B cell (primary cell): ENCODE results near the gene SMCO1. TPM values are rescaled to one million over a fixed set of nuclear protein-coding genes. Genes with fewer than 3 reads are reported as not detected.

Source experiments
- ATAC-seq: fragments of 200-7000 bp; cut with Tn5 transposase; one replicate; pipeline ENCODE4 v1.10.0; 2021; ENCODE audit warnings: low read depth, mild to moderate bottlenecking, moderate number of reproducible peaks, moderate library complexity
- CTCF ChIA-PET: fragments of 350-600 bp; sonication (Branson Sonifier 250); formaldehyde crosslinking; loops from one replicate; lab custom pipeline; 2021; ENCODE audit warnings: antibody characterized with exemption, inconsistent platforms; lab: Charles Lee
- POLR2A ChIA-PET: fragments of 350-600 bp; sonication (Branson Sonifier 250); formaldehyde crosslinking; loops from one replicate; lab custom pipeline; 2021; ENCODE audit warnings: antibody characterized with exemption; lab: Charles Lee
- DNase-seq: peaks from one replicate; pipeline ENCODE4 v3.0.0; 2013
- H2AFZ ChIP-seq: 2 replicates; pipeline ENCODE4 v1.6.1; 2012; ENCODE audit warnings: mild to moderate bottlenecking, low read depth, low read length; ENCODE audit not compliant: insufficient read depth, poor library complexity, severe bottlenecking
- H3K27ac ChIP-seq, 2 donors: 1 replicate in 1 of 2; 2 replicates in 1 of 2; pipeline ENCODE4 v1.5.1; 2012 to 2013; ENCODE audit warnings: low read length in 2 of 2, mild to moderate bottlenecking in 2 of 2, moderate library complexity in 1 of 2
- H3K27me3 ChIP-seq, 4 experiments: fragments of 200-600 bp in 1 of 4; sonication (generic) in 1 of 4; replicated peaks in 1 of 4; 1 replicate in 2 of 4; 2 replicates in 2 of 4; pipeline versions ENCODE4 v1.6.1 to v1.7.0; 2013 to 2016; ENCODE audit warnings: low read length in 3 of 4, mild to moderate bottlenecking in 2 of 4, mixed read lengths in 1 of 4, moderate library complexity in 1 of 4; ENCODE audit not compliant: insufficient read depth in 4 of 4, control insufficient read depth in 3 of 4; ENCODE audit errors: control extremely low read depth in 1 of 4
- H3K36me3 ChIP-seq, 2 experiments: replicated peaks in 1 of 2; 1 replicate in 1 of 2; 2 replicates in 1 of 2; pipeline versions ENCODE4 v1.6.1 to v1.7.1; 2013; ENCODE audit warnings: low read length in 1 of 2; ENCODE audit not compliant: insufficient read depth in 2 of 2, control insufficient read depth in 1 of 2; ENCODE audit errors: control extremely low read depth in 1 of 2, extremely low read depth in 1 of 2
- H3K4me1 ChIP-seq, 2 donors: fragments of 200-600 bp in 1 of 2; sonication (generic) in 1 of 2; 1 replicate in 1 of 2; 2 replicates in 1 of 2; pipeline versions ENCODE4 v1.5.1 to v1.6.1; 2013 to 2017; ENCODE audit warnings: low read length in 2 of 2; ENCODE audit not compliant: control insufficient read depth in 2 of 2, insufficient read depth in 2 of 2
- H3K4me2 ChIP-seq: replicated peaks from 2 replicates; pipeline ENCODE3; 2012; ENCODE audit warnings: mild to moderate bottlenecking, low read depth, low read length; ENCODE audit not compliant: poor library complexity, severe bottlenecking
- H3K4me3 ChIP-seq, 5 experiments: fragments of 200-600 bp in 1 of 5; sonication (generic) in 1 of 5; 1 replicate in 3 of 5; 2 replicates in 2 of 5; pipeline versions ENCODE4 v1.5.1 to v1.7.0; 2011 to 2016; ENCODE audit warnings: low read length in 4 of 5, mild to moderate bottlenecking in 4 of 5, low read depth in 2 of 5, control low read depth in 1 of 5, moderate library complexity in 1 of 5; ENCODE audit not compliant: insufficient read depth in 1 of 5; ENCODE audit errors: control extremely low read depth in 1 of 5, extremely low read depth in 1 of 5
- H3K79me2 ChIP-seq: fragments of 200-600 bp; sonication (generic); one replicate; pipeline ENCODE4 v1.6.0; 2016; ENCODE audit warnings: low read length; ENCODE audit not compliant: control insufficient read depth, insufficient read depth
- H3K9ac ChIP-seq: fragments of 200-600 bp; sonication (generic); 2 replicates; pipeline ENCODE4 v1.6.1; 2017; ENCODE audit warnings: mild to moderate bottlenecking, low read length, moderate library complexity
- H3K9me3 ChIP-seq, 3 donors: one replicate each; pipeline versions ENCODE4 v1.6.1 to v1.7.1; 2013; ENCODE audit warnings: low read length in 2 of 3; ENCODE audit not compliant: control insufficient read depth in 2 of 3, insufficient read depth in 1 of 3; ENCODE audit errors: control extremely low read depth in 1 of 3
- H4K20me1 ChIP-seq: 2 replicates; pipeline ENCODE4 v1.6.0; 2012; ENCODE audit warnings: mild to moderate bottlenecking, low read length; ENCODE audit not compliant: insufficient read depth, control insufficient read depth, poor library complexity, severe bottlenecking
- H3K27ac Mint-ChIP-seq: one replicate; pipeline ENCODE4 v1.8.0; 2021; ENCODE audit warnings: mixed read lengths
- H3K27me3 Mint-ChIP-seq: one replicate; pipeline ENCODE4 v1.8.0; 2021; ENCODE audit warnings: mixed read lengths
- H3K4me1 Mint-ChIP-seq: one replicate; pipeline ENCODE4 v1.8.0; 2021; ENCODE audit warnings: mixed read lengths
- H3K4me3 Mint-ChIP-seq: one replicate; pipeline ENCODE4 v1.8.0; 2021; ENCODE audit warnings: mixed read lengths
- H3K9me3 Mint-ChIP-seq: one replicate; pipeline ENCODE4 v1.8.0; 2022; ENCODE audit warnings: mixed read lengths; ENCODE audit not compliant: insufficient read depth
- EZH2 ChIP-seq: IDR thresholded peaks from 2 replicates; pipeline ENCODE4 v1.6.1; 2012; ENCODE audit warnings: borderline replicate concordance, low read depth, mild to moderate bottlenecking, moderate library complexity, low read length; ENCODE audit not compliant: insufficient read depth, poor library complexity, severe bottlenecking
- WGBS: methylation state at CpG from one replicate; pipeline ENCODE4 v1.1.5; 2013; ENCODE audit warnings: missing lambda C conversion rate; ENCODE audit not compliant: insufficient coverage; 5-methylcytosine and 5-hydroxymethylcytosine counted together
- intact Hi-C: fragments of 100-400 bp; cut with micrococcal nuclease; formaldehyde crosslinking; loops from one replicate; pipeline ENCODE4 v1.10.0; 2022
- polyA minus RNA-seq: library from RNA; depleted of rRNA, polyadenylated mRNA; stranded (reverse); fragments of >200 nt; gene quantifications from 2 replicates; pipeline ENCODE4 v1.2.3, GENCODE V29; 2012
- polyA plus RNA-seq: library from polyadenylated mRNA; depleted of rRNA; stranded (reverse); fragments of >200 nt; gene quantifications from 2 replicates; pipeline ENCODE4 v1.2.3, GENCODE V29; 2012
- total RNA-seq, 2 donors: library from RNA; stranded (reverse); fragments of 120-200 nt in 1 of 2; gene quantifications; 1 replicate in 1 of 2; 2 replicates in 1 of 2; pipeline versions ENCODE4 v1.2.3 to v1.2.4, GENCODE V29; 2013 to 2022
- TF ChIP-seq, protein P1 (sequence below): fragments of 200-600 bp; IDR thresholded peaks from one replicate; pipeline ENCODE4 v1.8.0; 2022; ENCODE audit warnings: antibody characterized with exemption, mild to moderate bottlenecking

Gene SMCO1, protein sequence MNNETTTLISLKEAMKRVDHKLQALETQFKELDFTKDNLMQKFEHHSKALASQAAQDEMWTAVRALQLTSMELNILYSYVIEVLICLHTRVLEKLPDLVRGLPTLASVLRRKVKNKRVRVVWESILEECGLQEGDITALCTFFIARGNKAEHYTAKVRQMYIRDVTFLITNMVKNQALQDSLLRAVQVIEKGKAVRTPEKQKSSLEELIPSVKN
- not detected in 2 replicates for total RNA-seq
- total RNA-seq (2013), result 0.09 TPM
- polyA plus RNA-seq, result not detected in 2 replicates
- not detected in 2 replicates for polyA minus RNA-seq

DNA sequence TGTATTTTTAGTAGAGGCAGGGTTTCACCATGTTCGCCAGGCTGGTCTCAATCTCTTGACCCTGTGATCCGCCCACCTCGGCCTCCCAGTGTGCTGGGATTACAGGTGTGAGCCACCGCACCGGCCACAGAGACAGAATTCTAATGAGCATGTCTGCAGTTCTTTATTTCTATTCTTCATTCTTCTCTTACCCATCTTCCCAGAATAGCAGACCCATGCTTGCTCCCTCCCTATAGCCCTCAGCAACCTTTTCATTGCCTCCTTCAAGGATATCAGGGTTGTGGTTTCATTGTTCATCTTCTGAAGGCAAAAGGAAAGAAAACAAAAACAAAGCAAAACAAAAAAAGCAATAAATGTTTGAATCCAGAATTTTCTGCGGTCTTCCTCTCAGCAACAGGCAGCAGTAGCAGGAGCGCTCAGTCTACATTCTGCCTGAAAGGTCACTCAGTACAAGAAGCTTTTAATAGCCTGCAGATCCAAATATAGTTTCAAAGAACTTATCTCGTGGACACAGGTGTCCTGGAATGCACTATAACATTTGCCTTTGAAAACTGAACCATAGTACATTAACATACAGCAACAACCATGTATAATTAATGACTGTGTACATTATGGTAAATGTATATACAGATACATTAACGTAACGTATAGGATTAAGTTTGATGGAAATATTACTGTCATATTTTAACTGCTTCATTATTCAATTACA, at the start of gene SMCO1:
SMCO1 (minus strand) TSS at position 434 of the 709 bp plus-strand sequence; CDS start at position 297, 137 bp downstream.
- H4K20me1 ChIP-seq, result no peaks in the 10 kb centered on the region
- no peak for DNase-seq
- H3K27ac ChIP-seq, result no peak within 1 kb of the TSS
- ChIA-PET POLR2A (no interaction called here), CTCF (interaction anchor here (1.2 kb wide), 1 partner anchor 10 kb away, joined by 3 read pairs; no protein-coding TSS in a partner anchor)
- intact Hi-C loops, result no loop called here
- H3K9me3 Mint-ChIP-seq, result peaks cover 17% of the 10 kb centered on the region
- H3K4me1 Mint-ChIP-seq, result no peaks in the 10 kb centered on the region
- no peaks in the 10 kb centered on the region for H3K79me2 ChIP-seq
- WGBS, result 98% methylated on average over 7 of the region's 10 CpGs
- H3K9me3 ChIP-seq, result peaks cover 6 to 47% (median 38%) of the 10 kb centered on the region in 3 donors
- no peaks in the 10 kb centered on the region for H3K36me3 ChIP-seq
- TF ChIP-seq EZH2, result no peak
- TF ChIP-seq, protein P1, sequence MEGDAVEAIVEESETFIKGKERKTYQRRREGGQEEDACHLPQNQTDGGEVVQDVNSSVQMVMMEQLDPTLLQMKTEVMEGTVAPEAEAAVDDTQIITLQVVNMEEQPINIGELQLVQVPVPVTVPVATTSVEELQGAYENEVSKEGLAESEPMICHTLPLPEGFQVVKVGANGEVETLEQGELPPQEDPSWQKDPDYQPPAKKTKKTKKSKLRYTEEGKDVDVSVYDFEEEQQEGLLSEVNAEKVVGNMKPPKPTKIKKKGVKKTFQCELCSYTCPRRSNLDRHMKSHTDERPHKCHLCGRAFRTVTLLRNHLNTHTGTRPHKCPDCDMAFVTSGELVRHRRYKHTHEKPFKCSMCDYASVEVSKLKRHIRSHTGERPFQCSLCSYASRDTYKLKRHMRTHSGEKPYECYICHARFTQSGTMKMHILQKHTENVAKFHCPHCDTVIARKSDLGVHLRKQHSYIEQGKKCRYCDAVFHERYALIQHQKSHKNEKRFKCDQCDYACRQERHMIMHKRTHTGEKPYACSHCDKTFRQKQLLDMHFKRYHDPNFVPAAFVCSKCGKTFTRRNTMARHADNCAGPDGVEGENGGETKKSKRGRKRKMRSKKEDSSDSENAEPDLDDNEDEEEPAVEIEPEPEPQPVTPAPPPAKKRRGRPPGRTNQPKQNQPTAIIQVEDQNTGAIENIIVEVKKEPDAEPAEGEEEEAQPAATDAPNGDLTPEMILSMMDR, result no peak
- H3K4me2 ChIP-seq, result no peak within 1 kb of the TSS
- H3K4me3 Mint-ChIP-seq, result no peak within 1 kb of the TSS
- peaks cover 13% of the 10 kb centered on the region for H3K27me3 Mint-ChIP-seq
- H3K4me1 ChIP-seq, result no peaks in the 10 kb centered on the region
- H3K9ac ChIP-seq, result no peak within 1 kb of the TSS
- no peak for ATAC-seq
- H2AFZ ChIP-seq, result no peak within 1 kb of the TSS
- no peaks in the 10 kb centered on the region for H3K27me3 ChIP-seq
- H3K27ac Mint-ChIP-seq, result no peak within 1 kb of the TSS
- no peak within 1 kb of the TSS for H3K4me3 ChIP-seq

DNA sequence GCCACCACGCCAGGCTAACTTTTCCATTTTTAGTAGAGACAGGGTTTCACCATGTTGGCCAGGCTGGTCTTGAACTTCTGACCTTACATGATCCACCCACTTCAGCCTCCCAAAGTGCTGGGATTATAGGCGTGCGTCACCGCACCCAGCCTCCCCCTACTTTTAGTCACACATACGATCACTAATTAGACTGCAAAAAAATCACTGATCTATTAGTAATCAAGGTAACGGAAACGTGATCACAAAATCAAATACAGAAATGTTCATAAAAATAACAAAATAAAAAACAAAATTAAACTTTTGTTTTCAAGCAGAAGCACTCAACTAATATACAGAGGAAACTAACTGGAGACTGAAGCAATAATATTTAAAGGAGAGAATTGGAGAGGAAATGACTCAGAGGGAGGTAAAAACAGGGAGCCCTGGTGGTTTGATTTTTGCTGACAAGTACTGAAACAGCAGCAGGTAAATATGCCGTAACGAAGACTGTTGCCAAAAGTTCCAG, 48.6 kb upstream of the SMCO1 start:
- Histone ChIP-seq H3K9ac (no peak overlapping the region), H2AFZ (no peak overlapping the region), H3K4me3 (no peak overlapping the region), H3K4me1 (peaks cover 8 to 9% of the 10 kb centered on the region in 2 donors), H3K27me3 (no peaks in the 10 kb centered on the region), H4K20me1 (peaks cover 4% of the 10 kb centered on the region), H3K79me2 (peaks cover 41% of the 10 kb centered on the region), H3K27ac (no peak overlapping the region), H3K9me3 (no peaks in the 10 kb centered on the region), H3K4me2 (no peak overlapping the region), H3K36me3 (peaks cover 13 to 30% of the 10 kb centered on the region in 2 experiments)
- ChIA-PET POLR2A (no interaction called here), CTCF (interaction anchor here (0.6 kb wide), 1 partner anchor 136 kb away, joined by 3 read pairs; no protein-coding TSS in a partner anchor)
- H3K9me3 Mint-ChIP-seq, result no peaks in the 10 kb centered on the region
- H3K27me3 Mint-ChIP-seq, result no peaks in the 10 kb centered on the region
- intact Hi-C loops, result no loop called here
- 78% methylated on average over 6 of the region's 9 CpGs for WGBS
- TF ChIP-seq EZH2, result no peak
- TF ChIP-seq, protein P1, result no peak
- peaks cover 16% of the 10 kb centered on the region for H3K4me1 Mint-ChIP-seq
- DNase-seq, result no peak
- no peak for ATAC-seq
- H3K4me3 Mint-ChIP-seq, result no peak overlapping the region
- no peak overlapping the region for H3K27ac Mint-ChIP-seq
